ENCODE data around the gene SRGN. TPM values are rescaled to one million over a fixed set of nuclear protein-coding genes. Genes with fewer than 3 reads are reported as not detected.

SRGN gene
- total and polyA plus RNA-seq, 10 of the 15 experiments (the other 5 are each of a cell fraction or from before 2014, with no cell fraction given), result 382 to 2,414 (median 885) TPM

DNA sequence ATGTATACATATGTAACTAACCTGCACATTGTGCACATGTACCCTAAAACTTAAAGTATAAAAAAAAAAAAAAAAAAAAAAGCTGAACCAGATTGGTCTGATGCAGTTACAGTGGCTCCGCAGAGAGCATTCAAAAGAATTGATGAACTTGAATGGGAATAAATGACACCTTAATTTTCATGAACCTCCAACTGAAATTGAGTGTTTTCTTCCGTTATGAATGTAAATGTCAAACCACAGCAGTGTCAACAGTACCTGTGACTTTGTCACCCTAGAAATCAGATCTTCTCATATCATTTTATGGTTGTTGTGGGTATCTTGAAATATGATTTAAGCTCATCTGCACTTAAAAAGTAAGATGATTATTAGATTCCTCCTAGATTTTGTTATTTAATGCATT, 32.7 kb upstream of the SRGN start (continued):
- TF ChIP-seq, protein P1, sequence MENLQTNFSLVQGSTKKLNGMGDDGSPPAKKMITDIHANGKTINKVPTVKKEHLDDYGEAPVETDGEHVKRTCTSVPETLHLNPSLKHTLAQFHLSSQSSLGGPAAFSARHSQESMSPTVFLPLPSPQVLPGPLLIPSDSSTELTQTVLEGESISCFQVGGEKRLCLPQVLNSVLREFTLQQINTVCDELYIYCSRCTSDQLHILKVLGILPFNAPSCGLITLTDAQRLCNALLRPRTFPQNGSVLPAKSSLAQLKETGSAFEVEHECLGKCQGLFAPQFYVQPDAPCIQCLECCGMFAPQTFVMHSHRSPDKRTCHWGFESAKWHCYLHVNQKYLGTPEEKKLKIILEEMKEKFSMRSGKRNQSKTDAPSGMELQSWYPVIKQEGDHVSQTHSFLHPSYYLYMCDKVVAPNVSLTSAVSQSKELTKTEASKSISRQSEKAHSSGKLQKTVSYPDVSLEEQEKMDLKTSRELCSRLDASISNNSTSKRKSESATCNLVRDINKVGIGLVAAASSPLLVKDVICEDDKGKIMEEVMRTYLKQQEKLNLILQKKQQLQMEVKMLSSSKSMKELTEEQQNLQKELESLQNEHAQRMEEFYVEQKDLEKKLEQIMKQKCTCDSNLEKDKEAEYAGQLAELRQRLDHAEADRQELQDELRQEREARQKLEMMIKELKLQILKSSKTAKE (IDR thresholded peaks at IDR 0.05; ENCODE audit: low read depth, poor library complexity, severe bottlenecking), result peak; percentile 39
- TF ChIP-seq YBX1 (IDR thresholded peaks at IDR 0.05) (no peak), ZNF24 (IDR thresholded peaks at IDR 0.05) (peak; percentile 70; the same call in 1 of the 2 replicates), CEBPB (IDR thresholded peaks at IDR 0.05; ENCODE audit: borderline replicate concordance in 1 of 2, low read depth in 2 of 2, low read length in 2 of 2) (no peak), EP300 (IDR thresholded peaks at IDR 0.05; ENCODE audit: borderline replicate concordance in 1 of 2, control insufficient read depth in 1 of 2, low read depth in 2 of 2, low read length in 2 of 2) (peak in 1 of 2 experiments; percentile 65; a peak in 2 of 4 replicates), NBN (IDR thresholded peaks at IDR 0.05) (0 out of 2 replicates have a peak, but pooled peaks have one; percentile 9), BHLHE40 (IDR thresholded peaks at IDR 0.05; ENCODE audit: borderline replicate concordance in 1 of 2, low read depth in 2 of 2, low read length in 1 of 2) (peak; percentile 31 to 52; a peak in 1 of 4 replicates), MEF2B (IDR thresholded peaks at IDR 0.05; ENCODE audit: partially characterized antibody, poor library complexity, severe bottlenecking) (peak; percentile 37), CREB1 (IDR thresholded peaks at IDR 0.05; ENCODE audit: low read depth) (no peak), RAD51 (IDR thresholded peaks at IDR 0.05) (peak; percentile 7; the same call in 1 of the 2 replicates), BMI1 (IDR thresholded peaks at IDR 0.05; ENCODE audit: borderline replicate concordance) (0 out of 2 replicates have a peak, but pooled peaks have one; percentile 22), MYB (IDR thresholded peaks at IDR 0.05; ENCODE audit: borderline replicate concordance, low read depth, low read length) (0 out of 2 replicates have a peak, but pooled peaks have one; percentile 58), STAT1 (conservative IDR thresholded peaks at IDR 0.05) (no peak), STAT3 (IDR thresholded peaks at IDR 0.05; ENCODE audit: low read depth, low read length) (no peak), RUNX3 (IDR thresholded peaks at IDR 0.05; ENCODE audit: low read length) (peak; percentile 88), ETV6 (conservative IDR thresholded peaks at IDR 0.05 in 1 of 2, IDR thresholded peaks at IDR 0.05 in 1 of 2; ENCODE audit: borderline replicate concordance in 1 of 2, low read depth in 1 of 2) (no peak), POLR2AphosphoS5 (IDR thresholded peaks at IDR 0.05; ENCODE audit: low read length) (no peak), JUNB (IDR thresholded peaks at IDR 0.05) (peak; percentile 72)
- TF ChIP-seq, protein P2, sequence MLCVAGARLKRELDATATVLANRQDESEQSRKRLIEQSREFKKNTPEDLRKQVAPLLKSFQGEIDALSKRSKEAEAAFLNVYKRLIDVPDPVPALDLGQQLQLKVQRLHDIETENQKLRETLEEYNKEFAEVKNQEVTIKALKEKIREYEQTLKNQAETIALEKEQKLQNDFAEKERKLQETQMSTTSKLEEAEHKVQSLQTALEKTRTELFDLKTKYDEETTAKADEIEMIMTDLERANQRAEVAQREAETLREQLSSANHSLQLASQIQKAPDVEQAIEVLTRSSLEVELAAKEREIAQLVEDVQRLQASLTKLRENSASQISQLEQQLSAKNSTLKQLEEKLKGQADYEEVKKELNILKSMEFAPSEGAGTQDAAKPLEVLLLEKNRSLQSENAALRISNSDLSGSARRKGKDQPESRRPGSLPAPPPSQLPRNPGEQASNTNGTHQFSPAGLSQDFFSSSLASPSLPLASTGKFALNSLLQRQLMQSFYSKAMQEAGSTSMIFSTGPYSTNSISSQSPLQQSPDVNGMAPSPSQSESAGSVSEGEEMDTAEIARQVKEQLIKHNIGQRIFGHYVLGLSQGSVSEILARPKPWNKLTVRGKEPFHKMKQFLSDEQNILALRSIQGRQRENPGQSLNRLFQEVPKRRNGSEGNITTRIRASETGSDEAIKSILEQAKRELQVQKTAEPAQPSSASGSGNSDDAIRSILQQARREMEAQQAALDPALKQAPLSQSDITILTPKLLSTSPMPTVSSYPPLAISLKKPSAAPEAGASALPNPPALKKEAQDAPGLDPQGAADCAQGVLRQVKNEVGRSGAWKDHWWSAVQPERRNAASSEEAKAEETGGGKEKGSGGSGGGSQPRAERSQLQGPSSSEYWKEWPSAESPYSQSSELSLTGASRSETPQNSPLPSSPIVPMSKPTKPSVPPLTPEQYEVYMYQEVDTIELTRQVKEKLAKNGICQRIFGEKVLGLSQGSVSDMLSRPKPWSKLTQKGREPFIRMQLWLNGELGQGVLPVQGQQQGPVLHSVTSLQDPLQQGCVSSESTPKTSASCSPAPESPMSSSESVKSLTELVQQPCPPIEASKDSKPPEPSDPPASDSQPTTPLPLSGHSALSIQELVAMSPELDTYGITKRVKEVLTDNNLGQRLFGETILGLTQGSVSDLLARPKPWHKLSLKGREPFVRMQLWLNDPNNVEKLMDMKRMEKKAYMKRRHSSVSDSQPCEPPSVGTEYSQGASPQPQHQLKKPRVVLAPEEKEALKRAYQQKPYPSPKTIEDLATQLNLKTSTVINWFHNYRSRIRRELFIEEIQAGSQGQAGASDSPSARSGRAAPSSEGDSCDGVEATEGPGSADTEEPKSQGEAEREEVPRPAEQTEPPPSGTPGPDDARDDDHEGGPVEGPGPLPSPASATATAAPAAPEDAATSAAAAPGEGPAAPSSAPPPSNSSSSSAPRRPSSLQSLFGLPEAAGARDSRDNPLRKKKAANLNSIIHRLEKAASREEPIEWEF (IDR thresholded peaks at IDR 0.05; ENCODE audit: insufficient replicate concordance, low read depth, low read length), result peak; percentile 77
- TF ChIP-seq, protein P3, sequence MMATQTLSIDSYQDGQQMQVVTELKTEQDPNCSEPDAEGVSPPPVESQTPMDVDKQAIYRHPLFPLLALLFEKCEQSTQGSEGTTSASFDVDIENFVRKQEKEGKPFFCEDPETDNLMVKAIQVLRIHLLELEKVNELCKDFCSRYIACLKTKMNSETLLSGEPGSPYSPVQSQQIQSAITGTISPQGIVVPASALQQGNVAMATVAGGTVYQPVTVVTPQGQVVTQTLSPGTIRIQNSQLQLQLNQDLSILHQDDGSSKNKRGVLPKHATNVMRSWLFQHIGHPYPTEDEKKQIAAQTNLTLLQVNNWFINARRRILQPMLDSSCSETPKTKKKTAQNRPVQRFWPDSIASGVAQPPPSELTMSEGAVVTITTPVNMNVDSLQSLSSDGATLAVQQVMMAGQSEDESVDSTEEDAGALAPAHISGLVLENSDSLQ (IDR thresholded peaks at IDR 0.05), result peak; percentile 40

Data from GM12878 (cell line).